ENCODE measurements around the gene PTGDR2. TPM values are rescaled to one million over a fixed set of nuclear protein-coding genes. Genes with fewer than 3 reads are reported as not detected.
A peak's percentile ranks its signal among the peaks of the same experiment; 100 is the strongest.

Gene PTGDR2
- total and polyA plus RNA-seq, 9 of the 15 experiments (the other 6 are each of a cell fraction or from before 2014, with no cell fraction given), result 0.51 to 2.6 (median 1.6) TPM

DNA sequence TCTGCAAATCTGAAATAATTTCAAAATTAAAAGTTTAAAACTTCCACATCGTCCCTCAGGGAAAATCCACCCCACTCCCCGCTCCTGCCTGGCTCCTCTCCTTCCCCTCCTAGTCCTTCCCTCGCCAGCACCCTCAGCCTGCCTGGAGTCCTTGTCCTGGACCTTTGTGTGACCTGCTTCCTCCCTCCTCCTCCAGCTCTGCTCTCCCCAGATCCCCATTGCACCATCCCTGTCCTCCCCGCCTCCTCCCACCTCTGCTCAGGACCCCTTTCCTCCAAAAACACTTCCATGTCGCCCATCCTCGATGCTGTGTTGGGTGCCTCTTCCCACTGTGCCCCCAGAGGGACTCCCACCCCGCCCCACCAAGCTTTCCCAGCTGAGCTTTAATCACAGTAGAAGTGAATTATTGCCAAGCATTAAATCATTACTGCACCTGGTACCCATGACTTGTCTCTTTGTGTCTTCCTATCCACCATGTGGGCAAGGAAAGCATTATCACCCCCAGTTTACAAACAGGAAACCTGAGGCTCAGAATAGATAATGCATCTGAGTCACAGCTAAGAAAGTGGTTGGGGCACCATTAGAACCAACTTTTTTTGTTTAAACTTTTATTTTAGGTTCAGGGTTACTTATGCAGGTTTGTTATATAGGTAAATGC lies 9.2 kb upstream of the PTGDR2 start (continued):
- TF ChIP-seq ETV5 (CRISPR knock-in tag; IDR thresholded peaks at IDR 0.05; ENCODE audit: low read depth) (no peak), NR2C2 (CRISPR knock-in tag; IDR thresholded peaks at IDR 0.05) (no peak), NR2C2 (tag; IDR thresholded peaks at IDR 0.05) (no peak), PTTG1 (tag; IDR thresholded peaks at IDR 0.05; ENCODE audit: low read depth) (no peak), ARID1B (IDR thresholded peaks at IDR 0.05) (peak; percentile 52; the same call in 1 of the 2 replicates), ADNP (tag; IDR thresholded peaks at IDR 0.05) (no peak), ZNF121 (CRISPR knock-in tag; conservative IDR thresholded peaks at IDR 0.05) (no peak), ZNF263 (CRISPR knock-in tag; IDR thresholded peaks at IDR 0.05; ENCODE audit: borderline replicate concordance) (peak; percentile 48; the same call in 1 of the 2 replicates), MEIS2 (IDR thresholded peaks at IDR 0.05; ENCODE audit: partially characterized antibody) (peak; percentile 52), HDAC1 (IDR thresholded peaks at IDR 0.05) (peak in 1 of 2 experiments; percentile 33; a peak in 1 of 4 replicates), YY1 (IDR thresholded peaks at IDR 0.05; ENCODE audit: borderline replicate concordance in 1 of 3, control insufficient read depth in 1 of 3, extremely low read depth in 1 of 3, insufficient read depth in 3 of 3, insufficient read length in 1 of 3, insufficient replicate concordance in 2 of 3, low read depth in 1 of 3, low read length in 2 of 3) (no peak), TCF3 (CRISPR knock-in tag; IDR thresholded peaks at IDR 0.05) (peak; percentile 50), FOSL1 (tag; conservative IDR thresholded peaks at IDR 0.05) (0 out of 2 replicates have a peak, but pooled peaks have one; percentile 34)
- TF ChIP-seq, protein P1, sequence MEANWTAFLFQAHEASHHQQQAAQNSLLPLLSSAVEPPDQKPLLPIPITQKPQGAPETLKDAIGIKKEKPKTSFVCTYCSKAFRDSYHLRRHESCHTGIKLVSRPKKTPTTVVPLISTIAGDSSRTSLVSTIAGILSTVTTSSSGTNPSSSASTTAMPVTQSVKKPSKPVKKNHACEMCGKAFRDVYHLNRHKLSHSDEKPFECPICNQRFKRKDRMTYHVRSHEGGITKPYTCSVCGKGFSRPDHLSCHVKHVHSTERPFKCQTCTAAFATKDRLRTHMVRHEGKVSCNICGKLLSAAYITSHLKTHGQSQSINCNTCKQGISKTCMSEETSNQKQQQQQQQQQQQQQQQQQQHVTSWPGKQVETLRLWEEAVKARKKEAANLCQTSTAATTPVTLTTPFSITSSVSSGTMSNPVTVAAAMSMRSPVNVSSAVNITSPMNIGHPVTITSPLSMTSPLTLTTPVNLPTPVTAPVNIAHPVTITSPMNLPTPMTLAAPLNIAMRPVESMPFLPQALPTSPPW (CRISPR knock-in tag; IDR thresholded peaks at IDR 0.05), result peak; percentile 17; the same call in 1 of the 2 replicates
- TF ChIP-seq, protein P2, sequence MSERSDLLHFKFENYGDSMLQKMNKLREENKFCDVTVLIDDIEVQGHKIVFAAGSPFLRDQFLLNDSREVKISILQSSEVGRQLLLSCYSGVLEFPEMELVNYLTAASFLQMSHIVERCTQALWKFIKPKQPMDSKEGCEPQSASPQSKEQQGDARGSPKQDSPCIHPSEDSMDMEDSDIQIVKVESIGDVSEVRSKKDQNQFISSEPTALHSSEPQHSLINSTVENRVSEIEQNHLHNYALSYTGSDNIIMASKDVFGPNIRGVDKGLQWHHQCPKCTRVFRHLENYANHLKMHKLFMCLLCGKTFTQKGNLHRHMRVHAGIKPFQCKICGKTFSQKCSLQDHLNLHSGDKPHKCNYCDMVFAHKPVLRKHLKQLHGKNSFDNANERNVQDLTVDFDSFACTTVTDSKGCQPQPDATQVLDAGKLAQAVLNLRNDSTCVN (CRISPR knock-in tag; IDR thresholded peaks at IDR 0.05), result no peak
- TF ChIP-seq, protein P3, sequence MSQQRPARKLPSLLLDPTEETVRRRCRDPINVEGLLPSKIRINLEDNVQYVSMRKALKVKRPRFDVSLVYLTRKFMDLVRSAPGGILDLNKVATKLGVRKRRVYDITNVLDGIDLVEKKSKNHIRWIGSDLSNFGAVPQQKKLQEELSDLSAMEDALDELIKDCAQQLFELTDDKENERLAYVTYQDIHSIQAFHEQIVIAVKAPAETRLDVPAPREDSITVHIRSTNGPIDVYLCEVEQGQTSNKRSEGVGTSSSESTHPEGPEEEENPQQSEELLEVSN (IDR thresholded peaks at IDR 0.05; ENCODE audit: borderline replicate concordance in 1 of 2, extremely low read depth in 1 of 2, insufficient read depth in 1 of 2, insufficient read length in 1 of 2, low read depth in 1 of 2, low read length in 1 of 2, poor library complexity in 1 of 2, severe bottlenecking in 1 of 2), result no peak

All from K562 (cell line).